Omental fat pad (tissue), 4 donors: ENCODE results near the gene AFDN. TPM values are rescaled to one million over a fixed set of nuclear protein-coding genes. Genes with fewer than 3 reads are reported as not detected.

Experiments
- ATAC-seq: fragments of 150-250 bp; one replicate; pipeline ENCODE4 v1.9.1; 2016; ENCODE audit warnings: mild to moderate bottlenecking, moderate library complexity; ENCODE audit not compliant: low FRiP score
- DNase-seq: peaks from one replicate; pipeline ENCODE4 v3.0.0-alpha.2; 2019; ENCODE audit warnings: low spot score
- CTCF ChIP-seq, 3 donors: fragments of 450-650 bp; IDR thresholded peaks; one replicate each; pipeline ENCODE4 v1.5.1; 2016 to 2017; ENCODE audit warnings: antibody characterized with exemption in 3 of 3, mild to moderate bottlenecking in 3 of 3, moderate library complexity in 2 of 3
- total RNA-seq, 4 donors: library from RNA; depleted of rRNA; stranded (reverse); fragments of >200 nt; gene quantifications; one replicate each; pipeline ENCODE4 v1.1.0, GENCODE V29; 2016

AFDN gene
- total RNA-seq, 4 donors from 2014 or later, result 114 to 166 (median 125) TPM

- TF ChIP-seq CTCF (IDR thresholded peaks at IDR 0.05), result no peak
- ATAC-seq (peak; percentile 57), DNase-seq (no peak)
Measured at GRCh38 chr6:167858842-167859664, 32.3 kb downstream of the AFDN start.

GRCh38 chr6:167860550-167861226 is 34.0 kb downstream of the AFDN start:
- no peak for TF ChIP-seq CTCF (IDR thresholded peaks at IDR 0.05)

GRCh38 chr6:167861424-167861823 is 34.7 kb downstream of the AFDN start:
- DNase-seq (no peak), ATAC-seq (no peak)
- TF ChIP-seq CTCF (IDR thresholded peaks at IDR 0.05), result no peak

More at GRCh38 chr6:167860550-167861226, 34.0 kb downstream of the AFDN start:
- ATAC-seq (no peak), DNase-seq (no peak)

- no peak for TF ChIP-seq CTCF (IDR thresholded peaks at IDR 0.05)
- no peak for ATAC-seq
Measured at GRCh38 chr6:167863897-167864296, 37.2 kb downstream of the AFDN start.

GRCh38 chr6:167866642-167867041 is 39.9 kb downstream of the AFDN start:
- no peak for TF ChIP-seq CTCF (IDR thresholded peaks at IDR 0.05)
- ATAC-seq, result no peak

More at GRCh38 chr6:167863897-167864296, 37.2 kb downstream of the AFDN start:
- DNase-seq, result no peak

GRCh38 chr6:167870321-167870720 is 43.6 kb downstream of the AFDN start:
- no peak for DNase-seq

More at GRCh38 chr6:167866642-167867041, 39.9 kb downstream of the AFDN start:
- no peak for DNase-seq

More at GRCh38 chr6:167870321-167870720, 43.6 kb downstream of the AFDN start:
- no peak for TF ChIP-seq CTCF (IDR thresholded peaks at IDR 0.05)
- no peak for ATAC-seq
